ENCODE measurements around the gene ABLIM1. TPM values are rescaled to one million over a fixed set of nuclear protein-coding genes. Genes with fewer than 3 reads are reported as not detected.

Gene ABLIM1
- total and polyA plus RNA-seq, 10 of the 15 experiments (the other 5 are each of a cell fraction or from before 2014, with no cell fraction given), result 14.2 to 50.5 (median 28.1) TPM

DNA sequence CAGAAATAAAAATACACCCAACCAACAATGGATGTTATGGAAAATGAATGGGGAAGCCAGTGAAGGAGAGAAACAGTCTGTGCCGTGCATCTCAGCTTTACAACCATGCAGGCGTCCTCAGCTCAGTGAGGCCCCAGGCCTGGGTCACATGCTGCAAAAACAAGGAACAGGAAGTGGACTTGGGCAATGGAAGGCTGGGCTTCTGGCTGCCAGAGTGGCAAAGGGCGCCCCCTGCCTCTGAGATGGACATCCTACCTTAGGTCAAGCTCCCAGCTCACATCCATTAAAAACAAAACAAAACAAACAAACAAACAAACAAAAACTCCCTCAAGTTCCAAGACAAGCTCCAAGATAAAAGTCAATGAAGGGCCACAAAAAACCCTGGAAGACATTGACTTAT is 199.1 kb downstream of the ABLIM1 start (continued):
- TF ChIP-seq, protein P1, sequence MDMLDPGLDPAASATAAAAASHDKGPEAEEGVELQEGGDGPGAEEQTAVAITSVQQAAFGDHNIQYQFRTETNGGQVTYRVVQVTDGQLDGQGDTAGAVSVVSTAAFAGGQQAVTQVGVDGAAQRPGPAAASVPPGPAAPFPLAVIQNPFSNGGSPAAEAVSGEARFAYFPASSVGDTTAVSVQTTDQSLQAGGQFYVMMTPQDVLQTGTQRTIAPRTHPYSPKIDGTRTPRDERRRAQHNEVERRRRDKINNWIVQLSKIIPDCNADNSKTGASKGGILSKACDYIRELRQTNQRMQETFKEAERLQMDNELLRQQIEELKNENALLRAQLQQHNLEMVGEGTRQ (IDR thresholded peaks at IDR 0.05; ENCODE audit: borderline replicate concordance, low read depth, low read length), result no peak; the same call in 1 of the 2 replicates
- TF ChIP-seq, protein P2, sequence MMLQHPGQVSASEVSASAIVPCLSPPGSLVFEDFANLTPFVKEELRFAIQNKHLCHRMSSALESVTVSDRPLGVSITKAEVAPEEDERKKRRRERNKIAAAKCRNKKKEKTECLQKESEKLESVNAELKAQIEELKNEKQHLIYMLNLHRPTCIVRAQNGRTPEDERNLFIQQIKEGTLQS (IDR thresholded peaks at IDR 0.05; ENCODE audit: borderline replicate concordance, extremely low read depth, low read depth, low read length), result no peak
- TF ChIP-seq RAD21 (IDR thresholded peaks at IDR 0.05; ENCODE audit: insufficient read depth, low read depth, low read length) (peak; percentile 45), JUND (IDR thresholded peaks at IDR 0.05; ENCODE audit: low read depth, low read length) (no peak), ZNF24 (IDR thresholded peaks at IDR 0.05) (no peak), TCF3 (IDR thresholded peaks at IDR 0.05; ENCODE audit: borderline replicate concordance, insufficient read depth, low read depth, low read length) (no peak), SPI1 (IDR thresholded peaks at IDR 0.05; ENCODE audit: borderline replicate concordance, insufficient read depth, low read depth, low read length) (peak; percentile 56; the same call in 1 of the 2 replicates), NRF1 (conservative IDR thresholded peaks at IDR 0.05; ENCODE audit: low read depth, low read length) (no peak), TBL1XR1 (IDR thresholded peaks at IDR 0.05; ENCODE audit: low read depth, low read length) (no peak), NFXL1 (IDR thresholded peaks at IDR 0.05; ENCODE audit: borderline replicate concordance) (no peak), BACH1 (IDR thresholded peaks at IDR 0.05; ENCODE audit: borderline replicate concordance) (no peak), ESRRA (IDR thresholded peaks at IDR 0.05; ENCODE audit: low read length) (no peak), POLR2AphosphoS5 (IDR thresholded peaks at IDR 0.05; ENCODE audit: low read length) (no peak), PML (IDR thresholded peaks at IDR 0.05; ENCODE audit: low read length) (no peak), ASH2L (IDR thresholded peaks at IDR 0.05; ENCODE audit: borderline replicate concordance, low read depth) (no peak), SMC3 (IDR thresholded peaks at IDR 0.05; ENCODE audit: borderline replicate concordance, low read length) (peak; percentile 52; the same call in 1 of the 2 replicates), MTA3 (IDR thresholded peaks at IDR 0.05; ENCODE audit: borderline replicate concordance, low read length) (no peak), RUNX3 (IDR thresholded peaks at IDR 0.05; ENCODE audit: low read length) (no peak), CBX3 (IDR thresholded peaks at IDR 0.05; ENCODE audit: borderline replicate concordance, low read depth) (no peak), YY1 (IDR thresholded peaks at IDR 0.05; ENCODE audit: low read depth, low read length) (0 out of 2 replicates have a peak, but pooled peaks have one; percentile 28), NR2C1 (IDR thresholded peaks at IDR 0.05) (no peak), CBX5 (IDR thresholded peaks at IDR 0.05; ENCODE audit: low read depth) (no peak), NFYB (IDR thresholded peaks at IDR 0.05; ENCODE audit: insufficient read depth, low read depth, low read length) (no peak)
- TF ChIP-seq, protein P3, sequence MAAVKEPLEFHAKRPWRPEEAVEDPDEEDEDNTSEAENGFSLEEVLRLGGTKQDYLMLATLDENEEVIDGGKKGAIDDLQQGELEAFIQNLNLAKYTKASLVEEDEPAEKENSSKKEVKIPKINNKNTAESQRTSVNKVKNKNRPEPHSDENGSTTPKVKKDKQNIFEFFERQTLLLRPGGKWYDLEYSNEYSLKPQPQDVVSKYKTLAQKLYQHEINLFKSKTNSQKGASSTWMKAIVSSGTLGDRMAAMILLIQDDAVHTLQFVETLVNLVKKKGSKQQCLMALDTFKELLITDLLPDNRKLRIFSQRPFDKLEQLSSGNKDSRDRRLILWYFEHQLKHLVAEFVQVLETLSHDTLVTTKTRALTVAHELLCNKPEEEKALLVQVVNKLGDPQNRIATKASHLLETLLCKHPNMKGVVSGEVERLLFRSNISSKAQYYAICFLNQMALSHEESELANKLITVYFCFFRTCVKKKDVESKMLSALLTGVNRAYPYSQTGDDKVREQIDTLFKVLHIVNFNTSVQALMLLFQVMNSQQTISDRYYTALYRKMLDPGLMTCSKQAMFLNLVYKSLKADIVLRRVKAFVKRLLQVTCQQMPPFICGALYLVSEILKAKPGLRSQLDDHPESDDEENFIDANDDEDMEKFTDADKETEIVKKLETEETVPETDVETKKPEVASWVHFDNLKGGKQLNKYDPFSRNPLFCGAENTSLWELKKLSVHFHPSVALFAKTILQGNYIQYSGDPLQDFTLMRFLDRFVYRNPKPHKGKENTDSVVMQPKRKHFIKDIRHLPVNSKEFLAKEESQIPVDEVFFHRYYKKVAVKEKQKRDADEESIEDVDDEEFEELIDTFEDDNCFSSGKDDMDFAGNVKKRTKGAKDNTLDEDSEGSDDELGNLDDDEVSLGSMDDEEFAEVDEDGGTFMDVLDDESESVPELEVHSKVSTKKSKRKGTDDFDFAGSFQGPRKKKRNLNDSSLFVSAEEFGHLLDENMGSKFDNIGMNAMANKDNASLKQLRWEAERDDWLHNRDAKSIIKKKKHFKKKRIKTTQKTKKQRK (IDR thresholded peaks at IDR 0.05; ENCODE audit: low read depth, low read length), result no peak
- TF ChIP-seq, protein P4, sequence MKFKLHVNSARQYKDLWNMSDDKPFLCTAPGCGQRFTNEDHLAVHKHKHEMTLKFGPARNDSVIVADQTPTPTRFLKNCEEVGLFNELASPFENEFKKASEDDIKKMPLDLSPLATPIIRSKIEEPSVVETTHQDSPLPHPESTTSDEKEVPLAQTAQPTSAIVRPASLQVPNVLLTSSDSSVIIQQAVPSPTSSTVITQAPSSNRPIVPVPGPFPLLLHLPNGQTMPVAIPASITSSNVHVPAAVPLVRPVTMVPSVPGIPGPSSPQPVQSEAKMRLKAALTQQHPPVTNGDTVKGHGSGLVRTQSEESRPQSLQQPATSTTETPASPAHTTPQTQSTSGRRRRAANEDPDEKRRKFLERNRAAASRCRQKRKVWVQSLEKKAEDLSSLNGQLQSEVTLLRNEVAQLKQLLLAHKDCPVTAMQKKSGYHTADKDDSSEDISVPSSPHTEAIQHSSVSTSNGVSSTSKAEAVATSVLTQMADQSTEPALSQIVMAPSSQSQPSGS (IDR thresholded peaks at IDR 0.05; ENCODE audit: low read length), result no peak
- TF ChIP-seq, protein P5, sequence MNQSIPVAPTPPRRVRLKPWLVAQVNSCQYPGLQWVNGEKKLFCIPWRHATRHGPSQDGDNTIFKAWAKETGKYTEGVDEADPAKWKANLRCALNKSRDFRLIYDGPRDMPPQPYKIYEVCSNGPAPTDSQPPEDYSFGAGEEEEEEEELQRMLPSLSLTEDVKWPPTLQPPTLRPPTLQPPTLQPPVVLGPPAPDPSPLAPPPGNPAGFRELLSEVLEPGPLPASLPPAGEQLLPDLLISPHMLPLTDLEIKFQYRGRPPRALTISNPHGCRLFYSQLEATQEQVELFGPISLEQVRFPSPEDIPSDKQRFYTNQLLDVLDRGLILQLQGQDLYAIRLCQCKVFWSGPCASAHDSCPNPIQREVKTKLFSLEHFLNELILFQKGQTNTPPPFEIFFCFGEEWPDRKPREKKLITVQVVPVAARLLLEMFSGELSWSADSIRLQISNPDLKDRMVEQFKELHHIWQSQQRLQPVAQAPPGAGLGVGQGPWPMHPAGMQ (IDR thresholded peaks at IDR 0.05; ENCODE audit: borderline replicate concordance), result no peak
